Measurements from ENCODE around the gene SLC22A3.

Gene SLC22A3

GRCh38 chr6:160450849-160451248 lies 102.7 kb downstream of the SLC22A3 start:
- Histone ChIP-seq H3K27ac (ENCODE audit: low read depth, low read length) (no peak overlapping the region), H3K27me3 (ENCODE audit: control insufficient read depth in 5 of 5, insufficient read depth in 4 of 5, low read length in 5 of 5) (no peaks in the 10 kb centered on the region), H3K4me3 (ENCODE audit: low read depth in 1 of 5, low read length in 5 of 5) (no peak overlapping the region), H3K4me1 (ENCODE audit: control insufficient read depth in 5 of 5, insufficient read depth in 5 of 5, low read length in 5 of 5) (peaks cover 0 to 11% (median 10%) of the 10 kb centered on the region in 5 donors), H3K9ac (ENCODE audit: low read length in 5 of 5) (no peak overlapping the region), H3K36me3 (ENCODE audit: control insufficient read depth in 5 of 5, insufficient read depth in 5 of 5, low read length in 5 of 5) (peaks cover 0 to 3% (median 2%) of the 10 kb centered on the region in 5 donors), H3K9me3 (ENCODE audit: control insufficient read depth in 5 of 5, low read length in 5 of 5) (no peaks in the 10 kb centered on the region)

GRCh38 chr6:160454303-160454702 lies 106.1 kb downstream of the SLC22A3 start:
- Histone ChIP-seq H3K27ac (ENCODE audit: low read depth, low read length) (no peak overlapping the region), H3K27me3 (ENCODE audit: control insufficient read depth in 5 of 5, insufficient read depth in 4 of 5, low read length in 5 of 5) (no peaks in the 10 kb centered on the region), H3K9me3 (ENCODE audit: control insufficient read depth in 5 of 5, low read length in 5 of 5) (no peaks in the 10 kb centered on the region), H3K4me3 (ENCODE audit: low read depth in 1 of 5, low read length in 5 of 5) (no peak overlapping the region), H3K4me1 (ENCODE audit: control insufficient read depth in 5 of 5, insufficient read depth in 5 of 5, low read length in 5 of 5) (peaks cover 0 to 17% (median 13%) of the 10 kb centered on the region in 5 donors), H3K36me3 (ENCODE audit: control insufficient read depth in 5 of 5, insufficient read depth in 5 of 5, low read length in 5 of 5) (peaks cover 0 to 3% (median 0%) of the 10 kb centered on the region in 5 donors), H3K9ac (ENCODE audit: low read length in 5 of 5) (no peak overlapping the region)

- peaks cover 0 to 3% (median 0%) of the 10 kb centered on the region in 5 donors for H3K36me3 ChIP-seq (ENCODE audit: control insufficient read depth in 5 of 5, insufficient read depth in 5 of 5, low read length in 5 of 5)
- H3K9ac ChIP-seq (ENCODE audit: low read length in 5 of 5) = no peak overlapping the region
- no peaks in the 10 kb centered on the region for H3K9me3 ChIP-seq (ENCODE audit: control insufficient read depth in 5 of 5, low read length in 5 of 5)
- peak overlapping the region in 1 of 5 donors; percentile 36 for H3K4me3 ChIP-seq (ENCODE audit: low read depth in 1 of 5, low read length in 5 of 5)
- H3K27me3 ChIP-seq (ENCODE audit: control insufficient read depth in 5 of 5, insufficient read depth in 4 of 5, low read length in 5 of 5) = no peaks in the 10 kb centered on the region
- H3K4me1 ChIP-seq (ENCODE audit: control insufficient read depth in 5 of 5, insufficient read depth in 5 of 5, low read length in 5 of 5) = peaks cover 0 to 17% (median 13%) of the 10 kb centered on the region in 5 donors
- peak overlapping the region; percentile 9 for H3K27ac ChIP-seq (ENCODE audit: low read depth, low read length)
These were observed 106.9 kb downstream of the SLC22A3 start for GRCh38 chr6:160455081-160455480.

- peaks cover 0 to 17% (median 13%) of the 10 kb centered on the region in 5 donors for H3K4me1 ChIP-seq (ENCODE audit: control insufficient read depth in 5 of 5, insufficient read depth in 5 of 5, low read length in 5 of 5)
- peak overlapping the region; percentile 29 to 45 (median 41) for H3K4me3 ChIP-seq (ENCODE audit: low read depth in 1 of 5, low read length in 5 of 5)
- no peaks in the 10 kb centered on the region for H3K36me3 ChIP-seq (ENCODE audit: control insufficient read depth in 5 of 5, insufficient read depth in 5 of 5, low read length in 5 of 5)
- peak overlapping the region in 1 of 5 donors; percentile 26 for H3K9ac ChIP-seq (ENCODE audit: low read length in 5 of 5)
- H3K9me3 ChIP-seq (ENCODE audit: control insufficient read depth in 5 of 5, low read length in 5 of 5) = no peaks in the 10 kb centered on the region
- no peaks in the 10 kb centered on the region for H3K27me3 ChIP-seq (ENCODE audit: control insufficient read depth in 5 of 5, insufficient read depth in 4 of 5, low read length in 5 of 5)
- peak overlapping the region; percentile 9 for H3K27ac ChIP-seq (ENCODE audit: low read depth, low read length)
These were observed 107.5 kb downstream of the SLC22A3 start for GRCh38 chr6:160455541-160456213.

GRCh38 chr6:160456214-160456546 lies 108.0 kb downstream of the SLC22A3 start:
- no peaks in the 10 kb centered on the region for H3K9me3 ChIP-seq (ENCODE audit: control insufficient read depth in 5 of 5, low read length in 5 of 5)
- no peak overlapping the region for H3K9ac ChIP-seq (ENCODE audit: low read length in 5 of 5)
- no peak overlapping the region for H3K4me3 ChIP-seq (ENCODE audit: low read depth in 1 of 5, low read length in 5 of 5)
- no peaks in the 10 kb centered on the region for H3K27me3 ChIP-seq (ENCODE audit: control insufficient read depth in 5 of 5, insufficient read depth in 4 of 5, low read length in 5 of 5)
- H3K36me3 ChIP-seq (ENCODE audit: control insufficient read depth in 5 of 5, insufficient read depth in 5 of 5, low read length in 5 of 5) = no peaks in the 10 kb centered on the region
- H3K4me1 ChIP-seq (ENCODE audit: control insufficient read depth in 5 of 5, insufficient read depth in 5 of 5, low read length in 5 of 5) = peaks cover 0 to 17% (median 13%) of the 10 kb centered on the region in 5 donors
- no peak overlapping the region for H3K27ac ChIP-seq (ENCODE audit: low read depth, low read length)

GRCh38 chr6:160457823-160458222 lies 109.6 kb downstream of the SLC22A3 start:
- H3K9ac ChIP-seq (ENCODE audit: low read length in 5 of 5) = no peak overlapping the region
- no peaks in the 10 kb centered on the region for H3K36me3 ChIP-seq (ENCODE audit: control insufficient read depth in 5 of 5, insufficient read depth in 5 of 5, low read length in 5 of 5)
- no peak overlapping the region for H3K27ac ChIP-seq (ENCODE audit: low read depth, low read length)
- H3K27me3 ChIP-seq (ENCODE audit: control insufficient read depth in 5 of 5, insufficient read depth in 4 of 5, low read length in 5 of 5) = no peaks in the 10 kb centered on the region
- no peak overlapping the region for H3K4me3 ChIP-seq (ENCODE audit: low read depth in 1 of 5, low read length in 5 of 5)
- peaks cover 0 to 20% (median 13%) of the 10 kb centered on the region in 5 donors for H3K4me1 ChIP-seq (ENCODE audit: control insufficient read depth in 5 of 5, insufficient read depth in 5 of 5, low read length in 5 of 5)
- H3K9me3 ChIP-seq (ENCODE audit: control insufficient read depth in 5 of 5, low read length in 5 of 5) = no peaks in the 10 kb centered on the region

- no peak overlapping the region for H3K27ac ChIP-seq (ENCODE audit: low read depth, low read length)
- H3K36me3 ChIP-seq (ENCODE audit: control insufficient read depth in 5 of 5, insufficient read depth in 5 of 5, low read length in 5 of 5) = no peaks in the 10 kb centered on the region
- peaks cover 0 to 5% (median 0%) of the 10 kb centered on the region in 5 donors for H3K4me1 ChIP-seq (ENCODE audit: control insufficient read depth in 5 of 5, insufficient read depth in 5 of 5, low read length in 5 of 5)
- H3K9ac ChIP-seq (ENCODE audit: low read length in 5 of 5) = no peak overlapping the region
- H3K9me3 ChIP-seq (ENCODE audit: control insufficient read depth in 5 of 5, low read length in 5 of 5) = no peaks in the 10 kb centered on the region
- no peak overlapping the region for H3K4me3 ChIP-seq (ENCODE audit: low read depth in 1 of 5, low read length in 5 of 5)
- peaks cover 0 to 4% (median 0%) of the 10 kb centered on the region in 5 donors for H3K27me3 ChIP-seq (ENCODE audit: control insufficient read depth in 5 of 5, insufficient read depth in 4 of 5, low read length in 5 of 5)
These were observed 113.5 kb downstream of the SLC22A3 start for GRCh38 chr6:160461641-160462040.

GRCh38 chr6:160462116-160462515 lies 113.9 kb downstream of the SLC22A3 start:
- H3K9me3 ChIP-seq (ENCODE audit: control insufficient read depth in 5 of 5, low read length in 5 of 5) = no peaks in the 10 kb centered on the region
- H3K27ac ChIP-seq (ENCODE audit: low read depth, low read length) = no peak overlapping the region
- no peak overlapping the region for H3K4me3 ChIP-seq (ENCODE audit: low read depth in 1 of 5, low read length in 5 of 5)
- no peak overlapping the region for H3K9ac ChIP-seq (ENCODE audit: low read length in 5 of 5)
- H3K27me3 ChIP-seq (ENCODE audit: control insufficient read depth in 5 of 5, insufficient read depth in 4 of 5, low read length in 5 of 5) = peaks cover 0 to 4% (median 0%) of the 10 kb centered on the region in 5 donors
- H3K4me1 ChIP-seq (ENCODE audit: control insufficient read depth in 5 of 5, insufficient read depth in 5 of 5, low read length in 5 of 5) = peaks cover 0 to 5% (median 0%) of the 10 kb centered on the region in 5 donors
- H3K36me3 ChIP-seq (ENCODE audit: control insufficient read depth in 5 of 5, insufficient read depth in 5 of 5, low read length in 5 of 5) = no peaks in the 10 kb centered on the region

GRCh38 chr6:160462551-160463109 lies 114.5 kb downstream of the SLC22A3 start:
- Histone ChIP-seq H3K36me3 (ENCODE audit: control insufficient read depth in 5 of 5, insufficient read depth in 5 of 5, low read length in 5 of 5) (no peaks in the 10 kb centered on the region), H3K9me3 (ENCODE audit: control insufficient read depth in 5 of 5, low read length in 5 of 5) (no peaks in the 10 kb centered on the region), H3K27me3 (ENCODE audit: control insufficient read depth in 5 of 5, insufficient read depth in 4 of 5, low read length in 5 of 5) (peaks cover 0 to 4% (median 0%) of the 10 kb centered on the region in 5 donors), H3K27ac (ENCODE audit: low read depth, low read length) (no peak overlapping the region), H3K4me3 (ENCODE audit: low read depth in 1 of 5, low read length in 5 of 5) (no peak overlapping the region), H3K4me1 (ENCODE audit: control insufficient read depth in 5 of 5, insufficient read depth in 5 of 5, low read length in 5 of 5) (peaks cover 0 to 5% (median 0%) of the 10 kb centered on the region in 5 donors), H3K9ac (ENCODE audit: low read length in 5 of 5) (no peak overlapping the region)

- peaks cover 0 to 4% (median 0%) of the 10 kb centered on the region in 5 donors for H3K27me3 ChIP-seq (ENCODE audit: control insufficient read depth in 5 of 5, insufficient read depth in 4 of 5, low read length in 5 of 5)
- no peak overlapping the region for H3K27ac ChIP-seq (ENCODE audit: low read depth, low read length)
- peaks cover 0 to 3% (median 0%) of the 10 kb centered on the region in 5 donors for H3K4me1 ChIP-seq (ENCODE audit: control insufficient read depth in 5 of 5, insufficient read depth in 5 of 5, low read length in 5 of 5)
- H3K9me3 ChIP-seq (ENCODE audit: control insufficient read depth in 5 of 5, low read length in 5 of 5) = no peaks in the 10 kb centered on the region
- no peak overlapping the region for H3K9ac ChIP-seq (ENCODE audit: low read length in 5 of 5)
- no peak overlapping the region for H3K4me3 ChIP-seq (ENCODE audit: low read depth in 1 of 5, low read length in 5 of 5)
- H3K36me3 ChIP-seq (ENCODE audit: control insufficient read depth in 5 of 5, insufficient read depth in 5 of 5, low read length in 5 of 5) = no peaks in the 10 kb centered on the region
These were observed 116.6 kb downstream of the SLC22A3 start for GRCh38 chr6:160464744-160465143.
